HepG2 (cell line): ENCODE results near the gene SEMA3G. TPM values are rescaled to one million over a fixed set of nuclear protein-coding genes. Genes with fewer than 3 reads are reported as not detected.

Source experiments
- ATAC-seq: fragments of 200-7000 bp; cut with Tn5 transposase; 3 replicates; pipeline ENCODE4 v1.9.1; 2020; ENCODE audit warnings: mild to moderate bottlenecking, moderate library complexity
- BruUV-seq: library from RNA; stranded (reverse); fragments of 400-500 nt; replicated peaks from 2 replicates; lab custom pipeline; 2021; lab: Mats Ljungman, UMichigan
- CTCF ChIA-PET: fragments of 300-600 bp; formaldehyde crosslinking; extraction: SDS; loops from one replicate; lab custom pipeline; 2021; ENCODE audit warnings: low total read pairs, inconsistent platforms, low intra/inter-chr PET ratio; lab: Yijun Ruan, JAX
- POLR2A ChIA-PET: fragments of 350-600 bp; sonication (Branson Sonifier 250); formaldehyde crosslinking; loops from one replicate; lab custom pipeline; 2020; ENCODE audit warnings: antibody characterized with exemption, inconsistent platforms; lab: Yijun Ruan, JAX
- DNase-seq: peaks from one replicate; pipeline ENCODE4 v3.0.0-alpha.2; 2015; ENCODE audit warnings: low spot score
- FAIRE-seq: peaks from 3 replicates; lab custom pipeline; 2011; peaks lifted over from hg19 to GRCh38; lab: Jason Lieb, UNC
- H2AFZ ChIP-seq: one replicate; pipeline ENCODE4 v1.6.1; 2011; ENCODE audit warnings: low read length, inconsistent platforms
- H3K27ac ChIP-seq: fragments of 300-600 bp; 3 replicates; pipeline ENCODE4 v1.8.0; 2011; ENCODE audit warnings: mixed run types, mild to moderate bottlenecking, mixed read lengths, low read length, inconsistent platforms; ENCODE audit not compliant: insufficient read depth; ENCODE audit errors: extremely low read length
- H3K27me3 ChIP-seq, 2 experiments: fragments of 200-600 bp in 1 of 2; 2 replicates in 1 of 2; 3 replicates in 1 of 2; pipeline versions ENCODE4 v1.6.0 to v1.8.0; 2011; ENCODE audit warnings: low read length in 2 of 2, mild to moderate bottlenecking in 2 of 2, moderate library complexity in 2 of 2, inconsistent platforms in 1 of 2; ENCODE audit not compliant: insufficient read depth in 2 of 2, control insufficient read depth in 1 of 2
- H3K36me3 ChIP-seq, 2 experiments: fragments of 200-600 bp in 1 of 2; replicated peaks in 1 of 2; 2 replicates in 1 of 2; 3 replicates in 1 of 2; pipeline versions ENCODE4 v1.5.1 to v1.8.0; 2011; ENCODE audit warnings: low read length in 2 of 2, inconsistent platforms in 1 of 2; ENCODE audit not compliant: insufficient read depth in 2 of 2, control insufficient read depth in 1 of 2
- H3K4me1 ChIP-seq: 2 replicates; pipeline ENCODE4 v1.5.1; 2012; ENCODE audit warnings: low read length, inconsistent platforms; ENCODE audit not compliant: insufficient read depth
- H3K4me2 ChIP-seq: 2 replicates; pipeline ENCODE4 v1.6.0; 2011; ENCODE audit warnings: low read depth, low read length, inconsistent platforms
- H3K4me3 ChIP-seq, 3 experiments: fragments of 200-600 bp in 1 of 3; sonication (generic), shearing (Covaris generic) in 1 of 3; replicated peaks in 1 of 3; 2 replicates each; pipeline ENCODE4 v1.5.1; 2011 to 2016; ENCODE audit warnings: low read length in 3 of 3, inconsistent platforms in 2 of 3, low read depth in 2 of 3, mild to moderate bottlenecking in 2 of 3, control low read depth in 1 of 3, mixed read lengths in 1 of 3; ENCODE audit not compliant: insufficient read depth in 1 of 3
- H3K79me2 ChIP-seq: one replicate; pipeline ENCODE4 v1.6.1; 2011; ENCODE audit warnings: low read length, inconsistent platforms; ENCODE audit not compliant: insufficient read depth
- H3K9ac ChIP-seq: 2 replicates; pipeline ENCODE4 v1.6.0; 2011; ENCODE audit warnings: mild to moderate bottlenecking, low read depth, low read length, inconsistent platforms; ENCODE audit not compliant: insufficient read depth
- H3K9me3 ChIP-seq: 2 replicates; pipeline ENCODE4 v1.5.1; 2012; ENCODE audit warnings: mild to moderate bottlenecking, low read length
- H4K20me1 ChIP-seq: 2 replicates; pipeline ENCODE4 v1.6.0; 2011; ENCODE audit warnings: inconsistent platforms, mild to moderate bottlenecking, low read length, moderate library complexity; ENCODE audit not compliant: insufficient read depth
- HDAC6 ChIP-seq: fragments of 200-600 bp; sonication (generic); IDR thresholded peaks from 2 replicates; pipeline ENCODE4 v1.7.0; 2017; ENCODE audit warnings: mild to moderate bottlenecking, antibody characterized with exemption, low read length, low read depth
- RBM39 ChIP-seq: fragments of 200-400 bp; formaldehyde crosslinking; IDR thresholded peaks from one replicate; pipeline ENCODE4 v1.6.1; 2018; ENCODE audit warnings: antibody characterized with exemption, mild to moderate bottlenecking, low read depth, low read length; ENCODE audit not compliant: poor library complexity, severe bottlenecking
- ZNF503 ChIP-seq: sonication (generic); formaldehyde crosslinking; IDR thresholded peaks from 2 replicates; pipeline ENCODE4 v1.4.0; 2020; ENCODE audit warnings: missing genetic modification reagents
- ZNF569 ChIP-seq: sonication (generic); formaldehyde crosslinking; IDR thresholded peaks from 2 replicates; pipeline ENCODE4 v1.5.0; 2020; ENCODE audit warnings: mild to moderate bottlenecking, missing genetic modification reagents, moderate library complexity, borderline replicate concordance
- ZNF740 ChIP-seq: sonication (generic); formaldehyde crosslinking; IDR thresholded peaks from 2 replicates; pipeline ENCODE4 v1.4.0; 2020; ENCODE audit warnings: missing genetic modification reagents
- ZNF746 ChIP-seq: sonication (generic); formaldehyde crosslinking; IDR thresholded peaks from 2 replicates; pipeline ENCODE4 v1.8.0; 2022; ENCODE audit warnings: mild to moderate bottlenecking, missing genetic modification reagents
- WGBS: methylation state at CpG from one replicate; pipeline ENCODE4 v1.1.6; 2017; ENCODE audit warnings: low lambda C conversion rate; 5-methylcytosine and 5-hydroxymethylcytosine counted together
- in situ Hi-C: cut with HindIII; loops from 2 replicates; pipeline ENCODE4 v1.10.0; 2017; ENCODE audit warnings: low pct_unique_long_range_greater_than_20kb; ENCODE audit not compliant: extremely low pct_ligation_motif_present
- intact Hi-C: fragments of 100-400 bp; cut with micrococcal nuclease; formaldehyde crosslinking; loops from one replicate; pipeline ENCODE4 v1.10.0; 2022; ENCODE audit not compliant: unreplicated experiment
- polyA plus RNA-seq, 8 experiments: library from polyadenylated mRNA; depleted of rRNA in 3 of 8; stranded (reverse) in 7 of 8; unstranded in 1 of 8; fragments of >200 nt; fragmentation: Illumina TruSeq in 4 of 8; extraction: Trizol in 4 of 8; gene quantifications; 2 replicates each; pipeline versions ENCODE4 v1.2.1 to v1.2.3, GENCODE V29; 2011 to 2016; ENCODE audit warnings: low read depth in 4 of 8, missing spikeins in 1 of 8, mixed read lengths in 1 of 8; ENCODE audit not compliant: insufficient read depth in 1 of 8
- total RNA-seq, 5 experiments: library from RNA; depleted of rRNA; stranded (reverse); fragments of >200 nt; fragmentation: Illumina TruSeq; extraction: Trizol; gene quantifications; 2 replicates each; pipeline ENCODE4 v1.2.3, GENCODE V29; 2016; ENCODE audit warnings: low read depth in 1 of 5

Gene SEMA3G
- total and polyA plus RNA-seq, 2 of the 13 experiments (the other 11 are each of a cell fraction or from before 2014, with no cell fraction given): 6.1 to 8.3 TPM

GRCh38 chr3:52430416-52430810, 14.5 kb downstream of the SEMA3G start:
- Histone ChIP-seq H3K36me3 (no peaks in the 10 kb centered on the region), H3K9ac (peak overlapping the region; percentile 61), H3K9me3 (no peaks in the 10 kb centered on the region), H3K4me2 (peak overlapping the region; percentile 68), H3K4me3 (peak overlapping the region in 1 of 3 experiments; percentile 34; a peak in 2 of 6 replicates), H3K4me1 (peaks cover 66% of the 10 kb centered on the region), H2AFZ (no peak overlapping the region), H3K79me2 (no peaks in the 10 kb centered on the region), H3K27me3 (no peaks in the 10 kb centered on the region), H4K20me1 (no peaks in the 10 kb centered on the region), H3K27ac (peak overlapping the region; percentile 83)
- DNase-seq (no peak), ATAC-seq (peak; percentile 1; the same call in 1 of the 3 replicates), FAIRE-seq (no peak)
- ChIA-PET POLR2A (interaction anchor here (0.9 to 1.2 kb wide), 2 partner anchors 15 to 106 kb away, joined by 3 read pairs; partner anchors contain the start of genes SEMA3G and UQCC5), CTCF (interaction anchor here (4.0 kb wide), 1 partner anchor 16 kb away, joined by 83 read pairs; the partner anchor contains the start of gene SEMA3G)
- BruUV-seq: TSS peak; percentile 93
- TF ChIP-seq ZNF740 (no peak), HDAC6 (no peak), ZNF503 (no peak), RBM39 (no peak), ZNF569 (CRISPR knock-in tag) (0 out of 2 replicates have a peak, but pooled peaks have one; percentile 41), ZNF746 (CRISPR knock-in tag) (0 out of 2 replicates have a peak, but pooled peaks have one; percentile 7)
- WGBS: 70% methylated on average over 9 of the region's 9 CpGs
- intact Hi-C loops (no loop called here), in situ Hi-C loops (no loop called here)
